Measurements from ENCODE around the gene FAM83C. TPM values are rescaled to one million over a fixed set of nuclear protein-coding genes. Genes with fewer than 3 reads are reported as not detected.

The FAM83C gene
- total and polyA plus RNA-seq, 2 experiments from 2014 or later: not detected

- no peak for DNase-seq
- Histone ChIP-seq H3K27ac (no peak overlapping the region), H3K4me2 (ENCODE audit: unreplicated experiment) (no peak overlapping the region), H4K20me1 (ENCODE audit: insufficient read depth) (no peaks in the 10 kb centered on the region), H3K9ac (no peak overlapping the region), H3K4me1 (ENCODE audit: insufficient read depth) (peaks cover 5% of the 10 kb centered on the region; the same call in 1 of the 2 replicates), H3K4me3 (no peak overlapping the region), H3K27me3 (replicated peaks; ENCODE audit: insufficient read depth) (no peaks in the 10 kb centered on the region), H3K36me3 (ENCODE audit: low read depth) (no peaks in the 10 kb centered on the region), H3K9me3 (ENCODE audit: low read depth) (no peaks in the 10 kb centered on the region), H3F3A (ENCODE audit: insufficient read depth) (0 out of 2 replicates have a peak, but pooled peaks cover 5% of the 10 kb centered on the region), H2AFZ (no peak overlapping the region), H3K9me2 (ENCODE audit: insufficient read depth) (no peaks in the 10 kb centered on the region), H3K79me2 (ENCODE audit: insufficient read depth) (peaks cover 25% of the 10 kb centered on the region)
- WGBS, 2 experiments (ENCODE audit: low coverage in 1 of 2, low lambda C conversion rate in 2 of 2, missing lambda C conversion rate in 2 of 2): 78 to 80% methylated on average over 15 to 17 of the region's 17 CpGs
- TF ChIP-seq EZH2phosphoT487 (IDR thresholded peaks at IDR 0.05; ENCODE audit: insufficient read depth, low read depth): no peak
- TF ChIP-seq EZH2 (IDR thresholded peaks at IDR 0.05; ENCODE audit: insufficient read depth, poor library complexity, severe bottlenecking): no peak
- in situ Hi-C loops (cut with MboI): no loop called here
Measured at GRCh38 chr20:35286899-35287508, 5.2 kb downstream of the FAM83C start.

- no peak for DNase-seq
- in situ Hi-C loops (cut with MboI): no loop called here
Measured at GRCh38 chr20:35286077-35286898, 5.9 kb downstream of the FAM83C start.

GRCh38 chr20:35285806-35286076 is 6.5 kb downstream of the FAM83C start:
- Histone ChIP-seq H3K9ac (no peak overlapping the region), H3K27ac (0 out of 2 replicates have a peak overlapping the region, but pooled peaks have one; percentile 69), H3K4me3 (peak overlapping the region; percentile 89), H3K4me1 (ENCODE audit: insufficient read depth) (peaks cover 5% of the 10 kb centered on the region; the same call in 1 of the 2 replicates), H2AFZ (no peak overlapping the region), H4K20me1 (ENCODE audit: insufficient read depth) (no peaks in the 10 kb centered on the region), H3F3A (ENCODE audit: insufficient read depth) (peaks cover 12% of the 10 kb centered on the region; the same call in 1 of the 2 replicates), H3K9me2 (ENCODE audit: insufficient read depth) (no peaks in the 10 kb centered on the region), H3K36me3 (ENCODE audit: low read depth) (no peaks in the 10 kb centered on the region; the same call in 1 of the 2 replicates), H3K27me3 (replicated peaks; ENCODE audit: insufficient read depth) (no peaks in the 10 kb centered on the region), H3K9me3 (ENCODE audit: low read depth) (no peaks in the 10 kb centered on the region), H3K4me2 (ENCODE audit: unreplicated experiment) (peak overlapping the region; percentile 80), H3K79me2 (ENCODE audit: insufficient read depth) (peaks cover 38% of the 10 kb centered on the region)
- no peak for TF ChIP-seq EZH2 (IDR thresholded peaks at IDR 0.05; ENCODE audit: insufficient read depth, poor library complexity, severe bottlenecking)
- TF ChIP-seq EZH2phosphoT487 (IDR thresholded peaks at IDR 0.05; ENCODE audit: insufficient read depth, low read depth): no peak
- peak; percentile 36 for DNase-seq
- 65 to 66% methylated on average over 5 of the region's 5 CpGs for WGBS, 2 experiments (ENCODE audit: low coverage in 1 of 2, low lambda C conversion rate in 2 of 2, missing lambda C conversion rate in 2 of 2)
- in situ Hi-C loops (cut with MboI): no loop called here

More at GRCh38 chr20:35286077-35286898, 5.9 kb downstream of the FAM83C start:
- Histone ChIP-seq H3K4me1 (ENCODE audit: insufficient read depth) (peaks cover 5% of the 10 kb centered on the region; the same call in 1 of the 2 replicates), H3K27ac (no peak overlapping the region), H2AFZ (no peak overlapping the region), H3K27me3 (replicated peaks; ENCODE audit: insufficient read depth) (no peaks in the 10 kb centered on the region), H3K9me2 (ENCODE audit: insufficient read depth) (no peaks in the 10 kb centered on the region), H4K20me1 (ENCODE audit: insufficient read depth) (no peaks in the 10 kb centered on the region), H3K4me3 (no peak overlapping the region), H3K36me3 (ENCODE audit: low read depth) (no peaks in the 10 kb centered on the region; the same call in 1 of the 2 replicates), H3K9ac (no peak overlapping the region), H3K9me3 (ENCODE audit: low read depth) (no peaks in the 10 kb centered on the region), H3F3A (ENCODE audit: insufficient read depth) (peaks cover 10% of the 10 kb centered on the region; the same call in 1 of the 2 replicates), H3K79me2 (ENCODE audit: insufficient read depth) (peaks cover 32% of the 10 kb centered on the region), H3K4me2 (ENCODE audit: unreplicated experiment) (no peak overlapping the region)
- 95 to 100% methylated on average over 11 to 12 of the region's 12 CpGs for WGBS, 2 experiments (ENCODE audit: low coverage in 1 of 2, low lambda C conversion rate in 2 of 2, missing lambda C conversion rate in 2 of 2)
- no peak for TF ChIP-seq EZH2phosphoT487 (IDR thresholded peaks at IDR 0.05; ENCODE audit: insufficient read depth, low read depth)
- TF ChIP-seq EZH2 (IDR thresholded peaks at IDR 0.05; ENCODE audit: insufficient read depth, poor library complexity, severe bottlenecking): no peak

GRCh38 chr20:35284992-35285805 is 7.0 kb downstream of the FAM83C start:
- H3K4me1 ChIP-seq (ENCODE audit: insufficient read depth): peaks cover 5% of the 10 kb centered on the region; the same call in 1 of the 2 replicates
- H3K4me2 ChIP-seq (ENCODE audit: unreplicated experiment): peak overlapping the region; percentile 80
- no peaks in the 10 kb centered on the region for H3K9me2 ChIP-seq (ENCODE audit: insufficient read depth)
- H3K4me3 ChIP-seq: peak overlapping the region; percentile 89
- H3F3A ChIP-seq (ENCODE audit: insufficient read depth): peaks cover 18% of the 10 kb centered on the region; the same call in 1 of the 2 replicates
- H3K9me3 ChIP-seq (ENCODE audit: low read depth): no peaks in the 10 kb centered on the region
- peak overlapping the region; percentile 86 for H3K9ac ChIP-seq
- TF ChIP-seq EZH2 (IDR thresholded peaks at IDR 0.05; ENCODE audit: insufficient read depth, poor library complexity, severe bottlenecking) (no peak), EZH2phosphoT487 (IDR thresholded peaks at IDR 0.05; ENCODE audit: insufficient read depth, low read depth) (no peak)
- WGBS, 2 experiments (ENCODE audit: low coverage in 1 of 2, low lambda C conversion rate in 2 of 2, missing lambda C conversion rate in 2 of 2): 42 to 43% methylated on average over 19 of the region's 19 CpGs
- H3K36me3 ChIP-seq (ENCODE audit: low read depth): no peaks in the 10 kb centered on the region; the same call in 1 of the 2 replicates
- no peak for DNase-seq
- peaks cover 42% of the 10 kb centered on the region for H3K79me2 ChIP-seq (ENCODE audit: insufficient read depth)
- no peaks in the 10 kb centered on the region for H3K27me3 ChIP-seq (replicated peaks; ENCODE audit: insufficient read depth)
- no peaks in the 10 kb centered on the region for H4K20me1 ChIP-seq (ENCODE audit: insufficient read depth)
- H2AFZ ChIP-seq: peak overlapping the region; percentile 96
- in situ Hi-C loops (cut with MboI): no loop called here
- peak overlapping the region; percentile 69 for H3K27ac ChIP-seq

Data from GM23248 (cell line).